HG03457 (cell line): ENCODE results near the gene EFCAB6.

Experiments used
- ATAC-seq: cut with Tn5 transposase; IDR thresholded peaks from one replicate; pipeline ENCODE4 v1.9.1; 2021; ENCODE audit warnings: moderate number of reproducible peaks; ENCODE audit not compliant: unreplicated experiment

The EFCAB6 gene

GRCh38 chr22:43510281-43511070 lies 301.6 kb downstream of the EFCAB6 start:
- ATAC-seq = no peak

GRCh38 chr22:43509337-43509736 lies 302.8 kb downstream of the EFCAB6 start:
- no peak for ATAC-seq

- ATAC-seq = no peak
Observed at GRCh38 chr22:43508489-43508888, 303.6 kb downstream of the EFCAB6 start.

GRCh38 chr22:43507235-43507634 lies 304.9 kb downstream of the EFCAB6 start:
- ATAC-seq = no peak

GRCh38 chr22:43506487-43506886 lies 305.6 kb downstream of the EFCAB6 start:
- ATAC-seq = no peak

GRCh38 chr22:43505896-43506295 lies 306.2 kb downstream of the EFCAB6 start:
- ATAC-seq = no peak

GRCh38 chr22:43505423-43505822 lies 306.7 kb downstream of the EFCAB6 start:
- no peak for ATAC-seq

GRCh38 chr22:43504666-43505261 lies 307.3 kb downstream of the EFCAB6 start:
- ATAC-seq = no peak

- no peak for ATAC-seq
Observed at GRCh38 chr22:43504068-43504467, 308.0 kb downstream of the EFCAB6 start.

GRCh38 chr22:43502306-43502874 lies 309.7 kb downstream of the EFCAB6 start:
- no peak for ATAC-seq

GRCh38 chr22:43501878-43502277 lies 310.2 kb downstream of the EFCAB6 start:
- no peak for ATAC-seq

- no peak for ATAC-seq
Observed at GRCh38 chr22:43500792-43501785, 311.0 kb downstream of the EFCAB6 start.

- ATAC-seq = no peak
Observed at GRCh38 chr22:43498856-43499253, 313.2 kb downstream of the EFCAB6 start.

- ATAC-seq = no peak
Observed at GRCh38 chr22:43497956-43498855, 313.9 kb downstream of the EFCAB6 start.

GRCh38 chr22:43493297-43493696 lies 318.8 kb downstream of the EFCAB6 start:
- ATAC-seq = no peak

- ATAC-seq = no peak
Observed at GRCh38 chr22:43491737-43492136, 320.4 kb downstream of the EFCAB6 start.

GRCh38 chr22:43491177-43491576 lies 320.9 kb downstream of the EFCAB6 start:
- ATAC-seq = no peak

GRCh38 chr22:43490311-43490710 lies 321.8 kb downstream of the EFCAB6 start:
- ATAC-seq = no peak

GRCh38 chr22:43488937-43489336 lies 323.2 kb downstream of the EFCAB6 start:
- no peak for ATAC-seq
